ENCODE results near the gene MATK. TPM values are rescaled to one million over a fixed set of nuclear protein-coding genes. Genes with fewer than 3 reads are reported as not detected.

Gene MATK
- total and polyA plus RNA-seq, 2 donors (not counting 1 experiment from before 2014, with no cell fraction given): 1.3 to 8.2 TPM

- 94% methylated on average over 9 of the region's 10 CpGs for WGBS (ENCODE audit: insufficient coverage)
- Histone ChIP-seq H3K9ac (ENCODE audit: low read length) (no peak overlapping the region), H4K20me1 (ENCODE audit: control insufficient read depth, insufficient read depth, low read length, poor library complexity, severe bottlenecking) (no peaks in the 10 kb centered on the region), H3K4me1 (ENCODE audit: control insufficient read depth in 2 of 2, insufficient read depth in 2 of 2, low read length in 2 of 2) (peaks cover 6 to 15% of the 10 kb centered on the region in 2 donors), H3K4me3 (ENCODE audit: control extremely low read depth in 1 of 5, extremely low read depth in 1 of 5, insufficient read depth in 1 of 5, low read depth in 2 of 5, low read length in 4 of 5) (no peak overlapping the region), H3K9me3 (ENCODE audit: control extremely low read depth in 1 of 3, control insufficient read depth in 2 of 3, insufficient read depth in 1 of 3, low read length in 2 of 3) (no peaks in the 10 kb centered on the region), H3K27ac (ENCODE audit: low read length in 2 of 2) (no peak overlapping the region), H2AFZ (ENCODE audit: insufficient read depth, low read depth, low read length, poor library complexity, severe bottlenecking) (no peak overlapping the region), H3K36me3 (replicated peaks in 1 of 2; ENCODE audit: control extremely low read depth in 1 of 2, control insufficient read depth in 1 of 2, extremely low read depth in 1 of 2, insufficient read depth in 2 of 2, low read length in 1 of 2) (no peaks in the 10 kb centered on the region), H3K79me2 (ENCODE audit: control insufficient read depth, insufficient read depth, low read length) (no peaks in the 10 kb centered on the region), H3K27me3 (replicated peaks in 1 of 4; ENCODE audit: control extremely low read depth in 1 of 4, control insufficient read depth in 3 of 4, insufficient read depth in 4 of 4, low read length in 3 of 4) (peaks cover 0 to 4% (median under 1%) of the 10 kb centered on the region in 4 experiments), H3K4me2 (replicated peaks; ENCODE audit: low read depth, low read length, poor library complexity, severe bottlenecking) (no peak overlapping the region)
- ChIA-PET CTCF (interaction anchor here (1.3 to 3.3 kb wide), 5 partner anchors 11 to 158 kb away, joined by 3 to 15 read pairs (median 4); partner anchors contain the start of genes MRPL54 and TJP3), POLR2A (interaction anchor here (0.5 kb wide), 1 partner anchor 634 kb away, joined by 8 read pairs; no protein-coding TSS in a partner anchor)
- H3K27me3 Mint-ChIP-seq: peaks cover 5% of the 10 kb centered on the region
- no peaks in the 10 kb centered on the region for H3K9me3 Mint-ChIP-seq (ENCODE audit: insufficient read depth)
- ATAC-seq (ENCODE audit: low read depth) (no peak), DNase-seq (no peak)
- intact Hi-C loops (cut with micrococcal nuclease): loop anchor here (5.0 kb wide), 1 partner anchor 156 kb away; no protein-coding TSS in a partner anchor
- no peak overlapping the region for H3K27ac Mint-ChIP-seq
- peaks cover 12% of the 10 kb centered on the region for H3K4me1 Mint-ChIP-seq
- TF ChIP-seq CTCF (IDR thresholded peaks at IDR 0.05) (no peak), EZH2 (IDR thresholded peaks at IDR 0.05; ENCODE audit: borderline replicate concordance, insufficient read depth, low read depth, low read length, poor library complexity, severe bottlenecking) (no peak)
- no peak overlapping the region for H3K4me3 Mint-ChIP-seq
These were observed 37.2 kb upstream of the MATK start for GRCh38 chr19:3823350-3823713.

GRCh38 chr19:3822683-3823349, 36.6 kb upstream of the MATK start:
- no peak overlapping the region for H3K4me3 Mint-ChIP-seq
- Histone ChIP-seq H3K27me3 (replicated peaks in 1 of 4; ENCODE audit: control extremely low read depth in 1 of 4, control insufficient read depth in 3 of 4, insufficient read depth in 4 of 4, low read length in 3 of 4) (peaks cover 0 to 4% (median 0%) of the 10 kb centered on the region in 4 experiments), H3K27ac (ENCODE audit: low read length in 2 of 2) (no peak overlapping the region), H3K4me1 (ENCODE audit: control insufficient read depth in 2 of 2, insufficient read depth in 2 of 2, low read length in 2 of 2) (peaks cover 6 to 16% of the 10 kb centered on the region in 2 donors), H3K79me2 (ENCODE audit: control insufficient read depth, insufficient read depth, low read length) (no peaks in the 10 kb centered on the region), H2AFZ (ENCODE audit: insufficient read depth, low read depth, low read length, poor library complexity, severe bottlenecking) (no peak overlapping the region), H3K9me3 (ENCODE audit: control extremely low read depth in 1 of 3, control insufficient read depth in 2 of 3, insufficient read depth in 1 of 3, low read length in 2 of 3) (no peaks in the 10 kb centered on the region), H3K4me2 (replicated peaks; ENCODE audit: low read depth, low read length, poor library complexity, severe bottlenecking) (no peak overlapping the region), H4K20me1 (ENCODE audit: control insufficient read depth, insufficient read depth, low read length, poor library complexity, severe bottlenecking) (no peaks in the 10 kb centered on the region), H3K9ac (ENCODE audit: low read length) (no peak overlapping the region), H3K36me3 (replicated peaks in 1 of 2; ENCODE audit: control extremely low read depth in 1 of 2, control insufficient read depth in 1 of 2, extremely low read depth in 1 of 2, insufficient read depth in 2 of 2, low read length in 1 of 2) (no peaks in the 10 kb centered on the region), H3K4me3 (ENCODE audit: control extremely low read depth in 1 of 5, extremely low read depth in 1 of 5, insufficient read depth in 1 of 5, low read depth in 2 of 5, low read length in 4 of 5) (no peak overlapping the region)
- POLR2A ChIA-PET: interaction anchor here (0.5 kb wide), 1 partner anchor 634 kb away, joined by 8 read pairs; no protein-coding TSS in a partner anchor
- WGBS (ENCODE audit: insufficient coverage): 92% methylated on average over 25 of the region's 26 CpGs
- H3K27me3 Mint-ChIP-seq: peaks cover 3% of the 10 kb centered on the region
- CTCF ChIA-PET: interaction anchor here (1.2 to 3.3 kb wide), 12 partner anchors 10 to 412 kb away, joined by 3 to 15 read pairs (median 4); partner anchors contain the start of genes APBA3, MRPL54 and TJP3
- no peak for DNase-seq
- H3K9me3 Mint-ChIP-seq (ENCODE audit: insufficient read depth): no peaks in the 10 kb centered on the region
- H3K4me1 Mint-ChIP-seq: peaks cover 11% of the 10 kb centered on the region
- intact Hi-C loops (cut with micrococcal nuclease): loop anchor here (1.0 to 5.0 kb wide), 3 partner anchors 13 to 156 kb away; partner anchors contain the start of gene APBA3
- H3K27ac Mint-ChIP-seq: no peak overlapping the region
- TF ChIP-seq EZH2 (IDR thresholded peaks at IDR 0.05; ENCODE audit: borderline replicate concordance, insufficient read depth, low read depth, low read length, poor library complexity, severe bottlenecking) (no peak), CTCF (IDR thresholded peaks at IDR 0.05) (no peak)
- ATAC-seq (ENCODE audit: low read depth): no peak

Data from B cell (primary cell).